T-helper 17 cell (primary cell): ENCODE results near the gene KIF19. TPM values are rescaled to one million over a fixed set of nuclear protein-coding genes. Genes with fewer than 3 reads are reported as not detected.

ENCODE experiments used
- ATAC-seq: fragments of 150-1000 bp; cut with Tn5 transposase; 2 replicates; pipeline ENCODE4 v1.10.0; 2021; ENCODE audit warnings: mild to moderate bottlenecking, moderate library complexity
- DNase-seq, 3 donors: peaks; one replicate each; pipeline versions ENCODE4 v3.0.0 to v3.0.0-alpha.2; 2020 to 2021
- H3K9me3 ChIP-seq: one replicate; pipeline ENCODE4 v1.7.0; 2013; ENCODE audit warnings: low read length, mild to moderate bottlenecking; ENCODE audit not compliant: control insufficient read depth, poor library complexity, severe bottlenecking
- H3K27ac Mint-ChIP-seq: one replicate; pipeline ENCODE4 v1.8.0; 2022; ENCODE audit warnings: mild to moderate bottlenecking, moderate library complexity, mixed read lengths
- H3K27me3 Mint-ChIP-seq: one replicate; pipeline ENCODE4 v1.8.0; 2022; ENCODE audit warnings: mixed read lengths
- H3K36me3 Mint-ChIP-seq: one replicate; pipeline ENCODE4 v1.8.0; 2022; ENCODE audit warnings: low read depth, mixed read lengths
- H3K4me1 Mint-ChIP-seq: one replicate; pipeline ENCODE4 v1.8.0; 2022; ENCODE audit warnings: mild to moderate bottlenecking, mixed read lengths
- H3K4me3 Mint-ChIP-seq: one replicate; pipeline ENCODE4 v1.8.0; 2022; ENCODE audit warnings: mild to moderate bottlenecking, moderate library complexity, mixed read lengths
- total RNA-seq, 4 donors: library from RNA in 2 of 4; stranded (reverse) in 2 of 4; gene quantifications; one replicate each; pipeline ENCODE4 v1.2.3 and lab custom pipeline; 2022 to 2026

KIF19 gene
- total RNA-seq, 2 donors from 2014 or later, result 2.3 to 2.8 TPM

DNA sequence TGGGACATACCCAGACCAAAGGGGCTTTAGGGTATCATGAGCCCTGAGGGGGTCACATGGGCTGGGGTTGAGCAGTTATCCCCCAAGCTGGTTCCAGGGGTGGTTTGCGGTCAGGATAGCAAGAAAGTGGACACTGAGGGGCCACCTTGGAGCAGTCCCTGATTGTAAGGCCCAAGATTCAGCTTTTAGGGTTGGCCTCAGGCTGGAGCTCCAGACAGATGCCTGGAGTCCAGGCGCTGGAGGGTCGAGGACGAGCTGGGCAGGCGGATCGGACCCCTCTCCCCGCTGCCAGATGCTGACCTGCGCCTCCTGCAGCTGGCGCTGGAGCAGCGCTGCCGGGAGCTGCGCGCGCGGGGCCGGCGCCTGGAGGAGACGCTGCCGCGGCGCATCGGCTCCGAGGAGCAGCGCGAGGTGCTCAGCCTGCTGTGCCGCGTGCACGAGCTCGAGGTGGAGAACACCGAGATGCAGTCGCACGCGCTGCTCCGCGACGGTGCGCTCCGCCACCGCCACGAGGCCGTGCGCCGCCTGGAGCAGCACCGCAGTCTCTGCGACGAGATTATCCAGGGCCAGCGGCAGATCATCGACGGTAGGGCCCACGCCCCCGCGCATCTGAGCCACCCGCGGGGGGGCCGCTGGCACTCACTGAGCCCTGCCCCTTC is 25.7 kb downstream of the KIF19 start:
- Mint-ChIP-seq H3K4me1 (peaks cover 7% of the 10 kb centered on the region), H3K27ac (no peak overlapping the region), H3K36me3 (no peaks in the 10 kb centered on the region), H3K4me3 (peak overlapping the region; percentile 49), H3K27me3 (peaks cover 63% of the 10 kb centered on the region)
- no peaks in the 10 kb centered on the region for H3K9me3 ChIP-seq
- DNase-seq (no peak), ATAC-seq (peak; percentile 44)

DNA sequence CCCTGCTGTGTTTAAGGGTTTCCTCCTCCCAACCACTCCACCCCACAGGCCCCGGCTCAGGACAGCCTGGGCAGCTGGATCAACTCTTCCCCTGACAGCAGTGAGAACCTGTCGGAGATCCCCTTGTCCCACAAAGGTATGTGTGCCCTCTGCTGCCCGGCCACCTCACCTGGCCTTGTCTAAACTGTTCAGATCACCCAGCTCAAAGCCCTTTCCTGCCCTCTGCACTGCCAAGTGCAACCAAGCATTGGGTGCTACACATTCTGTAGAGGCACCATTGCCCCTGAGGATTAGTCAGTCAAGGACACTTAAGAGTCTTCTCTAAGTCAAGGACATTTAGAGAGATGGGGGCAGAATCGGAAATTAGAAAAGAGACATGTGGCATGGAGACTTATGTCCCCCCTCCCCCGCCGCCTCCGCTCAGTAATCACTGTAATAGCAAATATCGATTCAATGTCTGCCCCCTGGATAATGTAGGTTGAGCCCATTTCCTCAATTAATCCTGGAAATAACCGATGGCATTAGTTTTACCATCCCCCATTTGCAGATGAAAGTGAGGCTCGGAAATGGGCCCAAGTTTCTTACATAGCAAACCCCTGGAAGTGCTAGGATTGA is 27.5 kb downstream of the KIF19 start:
- H3K27ac Mint-ChIP-seq, result no peak overlapping the region
- peaks cover 59% of the 10 kb centered on the region for H3K27me3 Mint-ChIP-seq
- DNase-seq (no peak), ATAC-seq (no peak)
- no peaks in the 10 kb centered on the region for H3K9me3 ChIP-seq
- peaks cover 8% of the 10 kb centered on the region for H3K4me1 Mint-ChIP-seq
- no peaks in the 10 kb centered on the region for H3K36me3 Mint-ChIP-seq
- H3K4me3 Mint-ChIP-seq, result no peak overlapping the region

- H3K36me3 Mint-ChIP-seq, result no peaks in the 10 kb centered on the region
- no peak overlapping the region for H3K27ac Mint-ChIP-seq
- H3K4me1 Mint-ChIP-seq, result peaks cover 9% of the 10 kb centered on the region
- ATAC-seq (peak; percentile 73), DNase-seq (peak; percentile 33 to 47 (median 43))
- H3K4me3 Mint-ChIP-seq, result no peak overlapping the region
- H3K9me3 ChIP-seq, result no peaks in the 10 kb centered on the region
- peaks cover 57% of the 10 kb centered on the region for H3K27me3 Mint-ChIP-seq
These were observed 28.1 kb downstream of the KIF19 start for GRCh38 chr17:74354123-74354522.

DNA sequence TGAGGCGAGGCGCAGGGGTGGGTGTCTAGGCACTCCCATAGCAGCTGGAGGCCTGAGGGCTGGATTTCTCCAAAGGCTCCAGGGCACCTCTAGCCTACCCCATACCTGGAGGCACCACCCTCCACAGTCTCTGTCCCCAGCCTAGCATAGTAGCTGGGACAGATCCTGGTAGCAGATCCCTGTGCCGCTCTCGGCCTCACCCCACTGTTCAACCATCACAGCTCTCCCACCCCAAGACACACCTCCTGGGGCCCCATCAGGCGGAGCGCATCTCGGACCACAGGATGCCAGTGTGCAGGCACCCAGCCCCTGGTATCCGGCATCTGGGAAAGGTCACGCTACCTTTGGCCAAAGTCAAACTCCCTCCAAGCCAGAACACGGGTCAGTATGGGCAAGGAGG is 28.5 kb downstream of the KIF19 start:
- H3K9me3 ChIP-seq, result no peaks in the 10 kb centered on the region
- no peak for DNase-seq
- no peak for ATAC-seq
- Mint-ChIP-seq H3K36me3 (no peaks in the 10 kb centered on the region), H3K27ac (no peak overlapping the region), H3K27me3 (peaks cover 59% of the 10 kb centered on the region), H3K4me3 (no peak overlapping the region), H3K4me1 (peaks cover 9% of the 10 kb centered on the region)

DNA sequence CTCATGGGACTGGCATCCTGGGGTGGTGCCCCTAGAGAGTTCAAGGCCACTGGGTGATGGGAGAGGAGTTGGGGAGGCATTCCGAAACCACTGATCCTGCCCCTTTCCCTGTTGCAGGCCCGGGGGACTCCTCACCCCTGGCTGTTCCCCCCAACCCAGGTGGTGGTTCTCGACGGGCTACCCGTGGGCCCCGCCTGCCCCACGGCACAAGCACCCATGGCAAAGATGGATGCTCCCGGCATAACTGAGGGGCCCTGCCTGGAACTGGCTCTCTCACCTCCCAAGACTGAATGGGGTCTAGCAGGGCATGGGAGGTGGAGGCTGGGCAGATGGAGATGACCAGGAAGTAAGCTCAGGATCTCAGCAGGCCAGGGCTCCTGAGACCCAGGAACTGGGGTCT is 29.0 kb downstream of the KIF19 start:
- ATAC-seq, result no peak
- Mint-ChIP-seq H3K27me3 (peaks cover 61% of the 10 kb centered on the region), H3K27ac (no peak overlapping the region), H3K4me3 (no peak overlapping the region), H3K36me3 (no peaks in the 10 kb centered on the region), H3K4me1 (peaks cover 9% of the 10 kb centered on the region)
- no peaks in the 10 kb centered on the region for H3K9me3 ChIP-seq
- DNase-seq, result no peak

DNA sequence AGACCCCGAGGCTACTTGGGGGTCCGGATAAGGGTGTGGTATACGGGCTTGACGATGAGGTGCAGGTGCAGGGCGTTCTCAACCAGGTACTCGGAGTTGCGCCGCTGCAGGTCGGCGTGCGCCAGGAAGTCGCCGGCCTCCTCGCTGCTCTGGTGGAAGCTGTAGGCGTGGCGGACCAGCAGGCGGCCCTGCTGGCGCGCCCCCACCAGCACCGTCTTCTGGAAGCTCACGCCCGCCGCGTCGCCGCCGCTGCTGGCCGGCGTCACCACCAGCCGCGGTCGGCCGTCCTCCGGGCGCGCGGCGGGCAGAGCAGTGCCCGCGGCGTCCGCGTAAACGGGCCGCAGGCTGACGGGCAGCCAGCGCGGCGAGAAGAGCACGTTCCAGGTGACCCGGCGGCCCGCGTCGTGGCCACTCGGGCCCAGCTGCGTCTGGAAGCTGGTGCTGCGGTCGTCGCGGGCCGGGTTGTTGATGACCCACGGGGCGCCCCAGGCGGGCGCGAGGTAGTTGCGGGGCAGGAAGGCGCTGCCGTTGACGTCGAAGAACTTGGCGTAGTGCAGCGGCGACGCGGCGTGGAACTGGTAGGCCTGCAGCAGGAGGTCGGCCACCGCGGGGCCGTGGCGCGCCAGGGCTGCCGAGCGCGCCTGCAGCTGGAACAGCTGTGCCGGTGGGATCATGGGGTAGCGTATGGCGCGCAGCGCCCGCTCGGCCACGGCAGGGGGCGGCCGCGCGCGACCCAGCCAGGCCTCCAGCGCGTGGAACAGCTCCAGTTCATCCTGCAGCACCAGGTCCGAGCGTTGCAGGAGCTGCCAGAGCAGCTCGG is 30.8 kb downstream of the KIF19 start:
- Mint-ChIP-seq H3K4me3 (peak overlapping the region; percentile 53), H3K36me3 (no peaks in the 10 kb centered on the region), H3K4me1 (peaks cover 9% of the 10 kb centered on the region), H3K27me3 (peaks cover 65% of the 10 kb centered on the region), H3K27ac (no peak overlapping the region)
- peak; percentile 45 for ATAC-seq
- DNase-seq, result no peak
- H3K9me3 ChIP-seq, result no peaks in the 10 kb centered on the region

GRCh38 chr17:74357466-74357809 is 31.4 kb downstream of the KIF19 start:
- H3K4me1 Mint-ChIP-seq, result peaks cover 7% of the 10 kb centered on the region
- no peak overlapping the region for H3K27ac Mint-ChIP-seq
- H3K36me3 Mint-ChIP-seq, result no peaks in the 10 kb centered on the region
- no peak for DNase-seq
- no peak for ATAC-seq
- peaks cover 65% of the 10 kb centered on the region for H3K27me3 Mint-ChIP-seq
- H3K4me3 Mint-ChIP-seq, result no peak overlapping the region
- H3K9me3 ChIP-seq, result no peaks in the 10 kb centered on the region

DNA sequence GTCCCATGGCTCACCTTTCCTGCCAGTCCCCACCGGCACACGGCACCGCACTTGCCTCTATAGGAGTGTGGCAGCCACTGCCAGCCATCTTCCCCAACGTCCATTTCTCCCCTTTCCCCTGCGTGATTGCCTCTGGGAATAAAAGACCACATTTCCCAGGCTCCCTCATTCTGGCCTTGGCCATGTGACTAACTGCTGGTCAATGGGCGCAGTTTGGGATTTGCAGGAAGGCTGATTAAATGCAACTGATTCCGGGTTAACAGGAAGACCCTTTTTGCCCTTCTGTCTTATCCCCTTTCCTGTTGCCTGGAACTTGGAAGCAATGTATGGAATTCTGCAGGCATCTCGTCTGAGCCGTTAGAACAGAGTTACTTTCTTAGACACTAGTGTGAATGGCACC is 32.7 kb downstream of the KIF19 start:
- no peaks in the 10 kb centered on the region for H3K9me3 ChIP-seq
- Mint-ChIP-seq H3K4me3 (peak overlapping the region; percentile 71), H3K27me3 (peaks cover 61% of the 10 kb centered on the region), H3K36me3 (no peaks in the 10 kb centered on the region), H3K4me1 (peaks cover 7% of the 10 kb centered on the region), H3K27ac (no peak overlapping the region)
- DNase-seq (no peak), ATAC-seq (no peak)

DNA sequence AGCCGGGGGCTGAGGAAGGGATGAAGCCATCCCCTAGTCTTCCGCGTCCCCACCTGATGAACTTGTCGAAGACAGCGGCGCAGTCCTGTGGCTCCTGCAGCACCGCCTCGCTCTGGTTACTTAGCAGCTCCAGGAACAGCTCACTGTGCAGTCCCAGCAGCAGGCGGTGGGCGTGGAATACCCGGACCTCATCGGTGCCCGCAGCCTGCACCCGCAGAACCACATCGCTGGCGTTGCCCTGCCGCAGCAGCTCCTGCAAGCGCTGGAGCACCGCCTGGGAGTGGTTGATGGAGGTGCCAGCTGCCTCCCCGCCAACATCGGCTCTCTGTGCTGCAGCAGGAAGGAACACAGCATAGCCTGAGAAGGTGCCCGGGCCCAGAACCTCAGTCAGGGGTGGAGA is 33.9 kb downstream of the KIF19 start:
- H3K36me3 Mint-ChIP-seq, result no peaks in the 10 kb centered on the region
- H3K27ac Mint-ChIP-seq, result no peak overlapping the region
- H3K27me3 Mint-ChIP-seq, result peaks cover 49% of the 10 kb centered on the region
- H3K9me3 ChIP-seq, result no peaks in the 10 kb centered on the region
- no peak for ATAC-seq
- no peak for DNase-seq
- H3K4me3 Mint-ChIP-seq, result no peak overlapping the region
- H3K4me1 Mint-ChIP-seq, result peaks cover 2% of the 10 kb centered on the region

DNA sequence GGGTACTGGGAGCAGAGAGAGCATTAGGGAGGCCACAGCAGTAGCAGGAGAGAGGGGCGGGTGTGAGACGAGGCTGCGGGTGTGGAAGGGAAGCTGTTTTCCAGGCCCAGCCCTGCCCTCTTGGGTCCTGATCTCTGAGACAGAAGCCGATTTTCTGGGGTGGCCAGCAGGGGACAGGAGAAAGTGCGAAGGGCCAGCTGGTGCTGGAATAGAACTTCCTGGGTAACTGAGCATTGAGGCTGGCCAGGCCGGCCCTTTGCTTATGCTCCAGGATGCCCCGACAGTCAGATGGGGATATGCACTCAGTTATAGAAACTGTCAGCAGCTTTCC is 34.8 kb downstream of the KIF19 start:
- no peaks in the 10 kb centered on the region for H3K9me3 ChIP-seq
- H3K27ac Mint-ChIP-seq, result no peak overlapping the region
- peaks cover 46% of the 10 kb centered on the region for H3K27me3 Mint-ChIP-seq
- H3K4me3 Mint-ChIP-seq, result no peak overlapping the region
- DNase-seq (no peak), ATAC-seq (no peak)
- H3K4me1 Mint-ChIP-seq, result peaks cover 2% of the 10 kb centered on the region
- H3K36me3 Mint-ChIP-seq, result no peaks in the 10 kb centered on the region

- Mint-ChIP-seq H3K36me3 (no peaks in the 10 kb centered on the region), H3K27me3 (peaks cover 42% of the 10 kb centered on the region), H3K4me3 (no peak within 1 kb of the TSS), H3K4me1 (peaks cover 2% of the 10 kb centered on the region), H3K27ac (no peak within 1 kb of the TSS)
- ATAC-seq (peak; percentile 59), DNase-seq (peak in 2 of 3 donors; percentile 23 to 31)
- no peaks in the 10 kb centered on the region for H3K9me3 ChIP-seq
These were observed 35.4 kb downstream of the KIF19 start, which contains the start of gene BTBD17 for GRCh38 chr17:74361230-74362068. TSS of gene BTBD17 (minus strand) at chr17:74361868. CDS start at chr17:74361819, 49 bp downstream.

GRCh38 chr17:74362069-74362405 is 36.0 kb downstream of the KIF19 start:
- Mint-ChIP-seq H3K36me3 (no peaks in the 10 kb centered on the region), H3K27me3 (peaks cover 43% of the 10 kb centered on the region), H3K27ac (no peak overlapping the region), H3K4me1 (peaks cover 2% of the 10 kb centered on the region), H3K4me3 (no peak overlapping the region)
- DNase-seq, result no peak
- no peaks in the 10 kb centered on the region for H3K9me3 ChIP-seq
- ATAC-seq, result no peak
